A549 (cell line): ENCODE results near the gene COIL. TPM values are rescaled to one million over a fixed set of nuclear protein-coding genes. Genes with fewer than 3 reads are reported as not detected.

Experiments
- CBX8 ChIP-seq: fragments of 200-600 bp; sonication (generic); IDR thresholded peaks from 2 replicates; pipeline ENCODE4 v1.6.1; 2016
- CHD4 ChIP-seq: fragments of 200-600 bp; sonication (generic); IDR thresholded peaks from 2 replicates; pipeline ENCODE4 v1.6.1; 2016; ENCODE audit warnings: antibody characterized with exemption, mild to moderate bottlenecking, borderline replicate concordance
- CTCF ChIP-seq: fragments of >200 bp; sonication (Bioruptor Twin); formaldehyde crosslinking; IDR thresholded peaks from 3 replicates; pipeline ENCODE4 v1.5.1; 2016
- E2F6 ChIP-seq: IDR thresholded peaks from 2 replicates; pipeline ENCODE4 v1.6.1; 2012; ENCODE audit warnings: low read depth, borderline replicate concordance
- ELK1 ChIP-seq: fragments of 150-350 bp; IDR thresholded peaks from 2 replicates; pipeline ENCODE4 v1.6.1; 2014; ENCODE audit warnings: low read depth, mild to moderate bottlenecking, low read length
- ESRRA ChIP-seq: fragments of 150-350 bp; IDR thresholded peaks from 2 replicates; pipeline ENCODE4 v1.6.1; 2014; ENCODE audit warnings: mild to moderate bottlenecking, low read length, borderline replicate concordance
- FOSB ChIP-seq: fragments of 250-450 bp; sonication (Bioruptor Pico); IDR thresholded peaks from 2 replicates; pipeline ENCODE4 v1.5.0; 2020; ENCODE audit warnings: mild to moderate bottlenecking, moderate library complexity
- GATA3 ChIP-seq: IDR thresholded peaks from 2 replicates; pipeline ENCODE4 v1.6.1; 2012; ENCODE audit warnings: borderline replicate concordance
- HOXA7 ChIP-seq: fragments of 250-450 bp; sonication (Bioruptor Pico); IDR thresholded peaks from 2 replicates; pipeline ENCODE4 v1.5.0; 2020; ENCODE audit warnings: mild to moderate bottlenecking, moderate library complexity
- JUN ChIP-seq, 2 experiments: fragments of >200 bp; sonication (Bioruptor Twin); formaldehyde crosslinking; IDR thresholded peaks; 2 replicates in 1 of 2; 3 replicates in 1 of 2; pipeline ENCODE4 v1.6.1; 2016 to 2017
- MAX ChIP-seq: IDR thresholded peaks from 2 replicates; pipeline ENCODE4 v1.6.1; 2012
- MAZ ChIP-seq: fragments of 150-350 bp; IDR thresholded peaks from 2 replicates; pipeline ENCODE4 v1.6.1; 2014; ENCODE audit warnings: antibody characterized with exemption, low read depth, low read length, borderline replicate concordance
- NFE2L2 ChIP-seq: fragments of 150-350 bp; conservative IDR thresholded peaks from 2 replicates; pipeline ENCODE4 v1.6.1; 2014; ENCODE audit warnings: low read length
- PHF8 ChIP-seq: fragments of 200-600 bp; sonication (generic); IDR thresholded peaks from 2 replicates; pipeline ENCODE4 v1.6.1; 2016; ENCODE audit warnings: low read depth, mild to moderate bottlenecking, antibody characterized with exemption, moderate library complexity, borderline replicate concordance
- RAD21 ChIP-seq, 2 experiments: fragments of >200 bp in 1 of 2; sonication (Bioruptor Twin) in 1 of 2; formaldehyde crosslinking in 1 of 2; IDR thresholded peaks in 1 of 2; conservative IDR thresholded peaks in 1 of 2; 2 replicates in 1 of 2; 3 replicates in 1 of 2; pipeline ENCODE4 v1.6.1; 2012 to 2018; ENCODE audit warnings: inconsistent platforms in 1 of 2
- REST ChIP-seq: fragments of 200-600 bp; sonication (generic); IDR thresholded peaks from 2 replicates; pipeline ENCODE4 v1.6.1; 2016; ENCODE audit warnings: antibody characterized with exemption, mild to moderate bottlenecking, moderate library complexity
- RFX5 ChIP-seq: fragments of 450-650 bp; IDR thresholded peaks from 2 replicates; pipeline ENCODE4 v1.7.1; 2014; ENCODE audit warnings: antibody characterized with exemption, mild to moderate bottlenecking, moderate library complexity
- SMC3 ChIP-seq: fragments of >200 bp; sonication (Bioruptor Twin); formaldehyde crosslinking; IDR thresholded peaks from 3 replicates; pipeline ENCODE4 v1.6.1; 2018; ENCODE audit warnings: inconsistent platforms
- TFCP2L1 ChIP-seq: fragments of 250-450 bp; sonication (Bioruptor Pico); IDR thresholded peaks from 2 replicates; pipeline ENCODE4 v1.5.0; 2021; ENCODE audit warnings: mild to moderate bottlenecking
- ZSCAN20 ChIP-seq: fragments of 250-450 bp; sonication (Bioruptor Pico); IDR thresholded peaks from 2 replicates; pipeline ENCODE4 v1.8.0; 2022; ENCODE audit warnings: mild to moderate bottlenecking, moderate library complexity
- polyA plus RNA-seq, 4 experiments: library from polyadenylated mRNA; depleted of rRNA in 3 of 4; stranded (reverse); fragments of >200 nt; fragmentation: RNase III in 1 of 4; extraction: RNeasy Plus Mini Kit Qiagen cat#74134 plus additional on column Dnase treatment in 1 of 4; gene quantifications; 2 replicates in 3 of 4; 3 replicates in 1 of 4; pipeline ENCODE4 v1.2.3, GENCODE V29; 2011 to 2017

Gene COIL
- polyA plus RNA-seq, 2 of the 4 experiments (the other 2 are of a cell fraction) = 16.9 to 20.3 TPM

GRCh38 chr17:56913867-56914580 lies 46.8 kb downstream of the COIL start, which contains the start of gene TRIM25 (continued):
- peak; percentile 65 for TF ChIP-seq REST
- no peak for TF ChIP-seq CTCF
- TF ChIP-seq E2F6 = peak; percentile 66; the same call in 1 of the 2 replicates
- 0 out of 2 replicates have a peak, but pooled peaks have one; percentile 22 for TF ChIP-seq GATA3
- TF ChIP-seq SMC3 = no peak
- TF ChIP-seq TFCP2L1 (CRISPR knock-in tag) = peak; percentile 84
- 0 out of 5 replicates have a peak, but pooled peaks of 1 of the 2 experiments have one; percentile 22 for TF ChIP-seq RAD21 (conservative IDR thresholded peaks at IDR 0.05 in 1 of 2, IDR thresholded peaks at IDR 0.05 in 1 of 2)
- TF ChIP-seq JUN (IDR thresholded peaks at IDR 0.05) = peak; percentile 93 to 99
- TF ChIP-seq ESRRA = no peak
- no peak for TF ChIP-seq RFX5
- no peak for TF ChIP-seq CHD4
- no peak for TF ChIP-seq ZSCAN20
- TF ChIP-seq CBX8 = no peak
- TF ChIP-seq FOSB (CRISPR knock-in tag) = no peak
- no peak for TF ChIP-seq HOXA7 (CRISPR knock-in tag)
- peak; percentile 99 for TF ChIP-seq PHF8
- peak; percentile 83 for TF ChIP-seq MAX
- TF ChIP-seq MAZ = peak; percentile 74; the same call in 1 of the 2 replicates
- TF ChIP-seq NFE2L2 = no peak
- no peak for TF ChIP-seq ELK1
- TF ChIP-seq, all 56 proteins: peak for 17
